ENCODE measurements around the gene SMURF1. TPM values are rescaled to one million over a fixed set of nuclear protein-coding genes. Genes with fewer than 3 reads are reported as not detected.

The SMURF1 gene
- total and polyA plus RNA-seq, 5 experiments from 2014 or later = 0.95 to 29.1 (median 3.2) TPM

DNA sequence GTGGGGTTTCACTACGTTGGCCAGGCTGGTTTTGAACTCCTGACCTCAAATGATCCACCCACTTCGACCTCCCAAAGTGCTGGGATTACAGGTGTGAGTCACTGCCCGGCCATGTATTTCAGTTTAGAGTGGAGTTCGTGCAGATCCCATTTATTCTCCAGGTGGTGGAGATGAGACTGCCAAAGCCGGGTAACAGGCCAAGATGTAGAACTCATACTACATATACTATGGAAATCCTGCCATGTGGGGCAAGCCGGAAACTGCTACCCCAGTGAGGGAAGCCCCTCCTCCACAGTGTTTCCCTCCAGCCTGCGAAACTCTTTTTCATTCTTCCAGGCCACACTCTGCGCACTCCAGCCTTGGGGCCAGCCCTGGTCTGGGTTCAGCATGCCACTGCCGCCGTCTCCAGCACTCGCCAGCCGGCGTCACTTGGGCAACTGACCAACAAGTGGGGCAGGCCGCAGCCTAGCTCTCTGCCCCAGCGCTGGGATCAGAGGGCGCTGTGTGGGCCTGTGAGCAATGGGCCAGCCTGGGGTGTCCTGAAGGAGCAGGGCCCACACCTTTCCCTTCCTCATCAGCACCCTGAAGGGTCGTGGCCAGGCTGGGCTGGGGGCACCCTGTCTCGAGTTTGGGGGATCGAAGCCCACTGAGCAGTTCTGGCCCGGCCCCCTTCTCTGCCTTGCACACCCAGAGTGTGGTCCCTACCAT is 143.6 kb downstream of the SMURF1 start:
- Mint-ChIP-seq H3K9me3 (no peaks in the 10 kb centered on the region), H3K27ac (peak overlapping the region in 8 of 10 donors; percentile 33 to 83 (median 66)), H3K4me3 (peak overlapping the region in 3 of 10 donors; percentile 47 to 66 (median 62)), H3K27me3 (no peaks in the 10 kb centered on the region), H3K36me3 (peaks cover 4 to 76% (median 13%) of the 10 kb centered on the region in 3 donors), H3K4me1 (peaks cover 15 to 27% (median 22%) of the 10 kb centered on the region in 4 donors)
- no peak for DNase-seq
- POLR2A ChIA-PET = interaction anchor here (1.0 kb wide), 1 partner anchor 11 kb away, joined by 3 read pairs; no protein-coding TSS in a partner anchor
- ATAC-seq = no peak

DNA sequence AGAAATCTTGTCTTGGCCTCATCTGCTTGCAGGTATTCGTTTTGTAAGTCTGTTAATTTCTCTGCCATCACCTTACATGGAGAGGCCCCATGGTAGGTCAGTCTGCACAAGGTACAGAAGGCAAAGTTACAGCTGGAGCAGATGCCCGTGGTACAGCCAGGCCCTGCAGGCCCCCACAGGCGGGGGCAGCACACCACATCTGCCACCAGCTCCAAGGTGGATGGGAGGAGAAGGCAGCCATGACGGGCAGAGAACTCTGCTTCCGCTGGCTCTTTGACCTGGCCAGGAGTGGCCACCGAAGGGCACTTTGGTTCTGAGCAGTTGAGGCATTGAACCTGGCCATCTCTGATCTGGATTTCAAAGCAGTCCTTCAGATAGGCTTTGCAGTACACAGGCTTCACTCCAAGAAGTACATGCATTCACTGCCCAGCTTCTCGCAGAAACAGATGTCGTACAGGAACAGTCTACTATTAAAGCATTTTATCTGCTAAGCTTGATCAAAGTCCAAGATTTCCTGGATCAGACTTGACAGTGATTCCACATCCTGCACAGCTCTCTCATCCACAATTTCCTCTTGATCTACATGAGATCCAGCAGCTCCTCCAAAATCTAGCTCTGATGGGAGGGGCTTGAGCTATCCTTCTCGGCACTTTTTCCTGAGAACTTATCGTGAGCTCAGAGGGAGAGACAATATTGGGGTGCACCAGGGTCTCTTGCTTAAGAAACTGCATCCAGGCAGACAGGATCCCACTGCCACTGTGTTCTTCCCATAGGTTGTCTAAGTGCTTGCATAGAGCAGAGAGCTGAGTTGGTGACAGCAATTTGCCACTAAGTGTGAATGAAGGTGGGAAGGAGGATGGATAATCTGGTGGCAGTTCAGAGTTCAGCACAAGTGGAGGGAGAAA is 144.8 kb downstream of the SMURF1 start:
- H3K4me3 Mint-ChIP-seq = no peak overlapping the region
- no peaks in the 10 kb centered on the region for H3K9me3 Mint-ChIP-seq
- ATAC-seq = no peak
- DNase-seq = no peak
- peaks cover 15 to 32% (median 23%) of the 10 kb centered on the region in 4 donors for H3K4me1 Mint-ChIP-seq
- H3K36me3 Mint-ChIP-seq = peaks cover 4 to 73% (median 8%) of the 10 kb centered on the region in 3 donors
- H3K27ac Mint-ChIP-seq = peak overlapping the region in 4 of 10 donors; percentile 4 to 72 (median 30)
- POLR2A ChIA-PET = no interaction called here
- H3K27me3 Mint-ChIP-seq = no peaks in the 10 kb centered on the region

- Mint-ChIP-seq H3K27me3 (no peaks in the 10 kb centered on the region), H3K27ac (no peak overlapping the region), H3K4me3 (no peak overlapping the region), H3K36me3 (peaks cover 4 to 72% (median 8%) of the 10 kb centered on the region in 3 donors), H3K9me3 (no peaks in the 10 kb centered on the region), H3K4me1 (peaks cover 15 to 32% (median 23%) of the 10 kb centered on the region in 4 donors)
- POLR2A ChIA-PET = interaction anchor here (0.7 kb wide), 1 partner anchor 233 kb away, joined by 4 read pairs; no protein-coding TSS in a partner anchor
- DNase-seq = no peak
- ATAC-seq = no peak
Observed at GRCh38 chr7:98997846-98998245, 146.1 kb downstream of the SMURF1 start.

DNA sequence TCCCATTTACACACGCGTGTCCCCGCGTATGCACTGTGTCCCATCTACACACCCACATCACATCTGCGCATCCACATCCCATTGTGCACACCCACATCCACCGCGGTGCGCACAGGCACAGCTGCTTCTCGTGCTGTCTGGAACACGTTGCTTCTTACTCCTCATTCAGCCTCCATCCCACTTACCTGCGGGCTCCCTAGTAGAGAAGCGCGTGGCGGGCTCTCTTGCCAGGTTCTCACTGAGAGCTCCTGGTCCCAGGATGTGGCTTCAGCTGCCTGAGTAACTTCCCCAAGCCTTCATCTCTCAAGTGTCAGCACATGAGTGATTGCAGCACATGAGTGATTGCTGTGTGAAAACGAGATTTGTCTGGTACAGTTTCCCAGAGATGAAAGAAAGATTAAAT is 147.8 kb downstream of the SMURF1 start:
- Mint-ChIP-seq H3K9me3 (no peaks in the 10 kb centered on the region), H3K4me1 (peaks cover 12 to 32% (median 20%) of the 10 kb centered on the region in 4 donors), H3K27ac (peak overlapping the region in 7 of 10 donors; percentile 16 to 86 (median 37)), H3K4me3 (no peak overlapping the region), H3K27me3 (no peaks in the 10 kb centered on the region), H3K36me3 (peaks cover 10 to 75% (median 13%) of the 10 kb centered on the region in 3 donors)
- POLR2A ChIA-PET = interaction anchor here (0.5 kb wide), 1 partner anchor 331 kb away, joined by 3 read pairs; no protein-coding TSS in a partner anchor
- no peak for ATAC-seq
- DNase-seq = no peak

DNA sequence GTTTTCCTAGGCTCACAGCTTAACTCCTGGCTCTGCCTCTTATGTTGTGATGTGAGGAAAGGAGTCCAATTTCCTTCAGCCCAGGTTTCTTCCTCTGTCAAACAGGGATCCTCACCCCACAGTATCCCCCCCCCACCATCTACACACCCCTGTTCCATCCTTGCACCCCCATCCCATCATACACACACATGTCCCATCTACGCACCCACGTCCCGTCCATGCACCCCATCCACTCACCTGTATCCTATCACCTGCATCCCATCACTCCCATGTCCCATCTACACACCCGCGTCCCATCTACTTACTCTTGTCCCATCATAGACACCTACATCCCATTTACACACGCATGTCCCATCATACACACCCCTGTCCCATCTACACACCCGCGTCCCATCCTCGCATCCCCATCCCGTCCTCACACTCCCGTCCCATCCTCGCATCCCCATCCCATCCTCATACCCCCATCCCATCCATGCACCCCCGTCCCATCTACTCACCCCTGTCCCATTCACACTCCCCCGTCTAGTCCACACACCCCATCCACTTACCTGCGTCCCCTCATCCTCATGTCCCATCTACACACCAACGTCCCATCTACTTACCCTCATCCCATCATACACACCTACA is 148.3 kb downstream of the SMURF1 start:
- H3K4me3 Mint-ChIP-seq = peak overlapping the region in 1 of 10 donors; percentile 30
- no peaks in the 10 kb centered on the region for H3K27me3 Mint-ChIP-seq
- H3K9me3 Mint-ChIP-seq = no peaks in the 10 kb centered on the region
- DNase-seq = no peak
- H3K4me1 Mint-ChIP-seq = peaks cover 8 to 27% (median 14%) of the 10 kb centered on the region in 4 donors
- H3K27ac Mint-ChIP-seq = peak overlapping the region in 6 of 10 donors; percentile 16 to 91 (median 73)
- H3K36me3 Mint-ChIP-seq = peaks cover 7 to 74% (median 10%) of the 10 kb centered on the region in 3 donors
- ATAC-seq = no peak
- POLR2A ChIA-PET = no interaction called here

DNA sequence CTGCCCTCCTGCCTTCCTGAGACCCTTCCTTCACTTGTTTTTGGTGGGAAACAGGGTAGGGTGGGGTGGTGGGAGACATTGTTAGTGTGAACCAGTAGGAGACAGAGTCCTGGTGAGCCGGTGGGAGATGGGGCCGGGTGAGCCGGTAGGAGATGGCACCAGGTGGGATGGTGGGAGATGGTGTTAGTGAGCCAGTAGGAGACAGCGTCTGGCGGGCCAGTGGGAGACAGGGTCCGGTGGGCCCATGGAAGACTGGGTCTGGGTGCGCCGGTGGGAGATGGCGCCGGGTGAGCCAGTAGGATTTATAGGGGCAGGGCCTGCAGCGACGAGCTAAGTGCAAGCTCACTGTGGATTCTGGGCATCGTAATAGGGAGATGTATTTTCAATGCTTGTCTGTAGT is 148.8 kb downstream of the SMURF1 start:
- no peaks in the 10 kb centered on the region for H3K9me3 Mint-ChIP-seq
- no peaks in the 10 kb centered on the region for H3K27me3 Mint-ChIP-seq
- no peak for ATAC-seq
- H3K36me3 Mint-ChIP-seq = peaks cover 7 to 75% (median 13%) of the 10 kb centered on the region in 3 donors
- POLR2A ChIA-PET = no interaction called here
- peaks cover 8 to 30% (median 13%) of the 10 kb centered on the region in 4 donors for H3K4me1 Mint-ChIP-seq
- no peak overlapping the region for H3K4me3 Mint-ChIP-seq
- H3K27ac Mint-ChIP-seq = peak overlapping the region in 2 of 10 donors; percentile 67 to 86
- DNase-seq = no peak

- Mint-ChIP-seq H3K36me3 (peaks cover 7 to 75% (median 14%) of the 10 kb centered on the region in 3 donors), H3K27ac (peak overlapping the region in 2 of 10 donors; percentile 27 to 37), H3K27me3 (no peaks in the 10 kb centered on the region), H3K4me1 (peaks cover 13 to 33% (median 18%) of the 10 kb centered on the region in 4 donors), H3K4me3 (no peak overlapping the region), H3K9me3 (no peaks in the 10 kb centered on the region)
- no peak for DNase-seq
- ATAC-seq = no peak
- POLR2A ChIA-PET = interaction anchor here (0.9 kb wide), 1 partner anchor 53 kb away, joined by 4 read pairs; no protein-coding TSS in a partner anchor
Observed at GRCh38 chr7:98994046-98994944, 149.6 kb downstream of the SMURF1 start.

- DNase-seq = no peak
- no peak for ATAC-seq
- Mint-ChIP-seq H3K27ac (peak overlapping the region in 1 of 10 donors; percentile 37), H3K36me3 (peaks cover 7 to 73% (median 17%) of the 10 kb centered on the region in 3 donors), H3K4me1 (peaks cover 18 to 43% (median 28%) of the 10 kb centered on the region in 4 donors), H3K4me3 (no peak overlapping the region), H3K9me3 (no peaks in the 10 kb centered on the region), H3K27me3 (no peaks in the 10 kb centered on the region)
- POLR2A ChIA-PET = interaction anchor here (0.9 kb wide), 1 partner anchor 54 kb away, joined by 4 read pairs; no protein-coding TSS in a partner anchor
Observed at GRCh38 chr7:98993024-98993897, 150.6 kb downstream of the SMURF1 start.

GRCh38 chr7:98992076-98992475 is 151.8 kb downstream of the SMURF1 start:
- Mint-ChIP-seq H3K4me1 (peaks cover 26 to 55% (median 39%) of the 10 kb centered on the region in 4 donors), H3K27me3 (no peaks in the 10 kb centered on the region), H3K36me3 (peaks cover 7 to 79% (median 25%) of the 10 kb centered on the region in 3 donors), H3K27ac (peak overlapping the region in 8 of 10 donors; percentile 20 to 81 (median 62)), H3K9me3 (no peaks in the 10 kb centered on the region), H3K4me3 (no peak overlapping the region)
- POLR2A ChIA-PET = interaction anchor here (1.7 kb wide), 1 partner anchor 10 kb away, joined by 3 read pairs; no protein-coding TSS in a partner anchor
- DNase-seq (no peak), ATAC-seq (no peak)

DNA sequence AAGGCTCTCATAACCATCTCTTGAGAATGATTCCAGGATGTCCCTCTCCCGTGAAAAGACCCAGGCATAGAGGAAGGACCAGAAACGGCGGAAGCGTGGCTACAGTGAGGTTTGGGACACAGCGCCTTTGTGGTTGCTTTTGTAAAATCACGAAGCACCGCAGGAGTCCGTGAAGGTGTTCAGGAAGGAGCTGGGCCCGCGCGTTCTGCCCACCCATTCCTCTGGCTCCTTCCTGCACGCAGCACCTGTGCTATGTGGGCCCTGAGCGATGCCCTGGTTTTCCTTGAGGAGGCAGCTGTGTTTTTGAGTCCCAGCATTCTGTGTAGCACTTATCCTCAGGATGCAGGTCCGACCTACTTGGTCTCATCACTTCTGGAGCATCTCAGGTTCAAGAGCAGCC is 152.8 kb downstream of the SMURF1 start:
- H3K27ac Mint-ChIP-seq = peak overlapping the region in 6 of 10 donors; percentile 56 to 82 (median 74)
- POLR2A ChIA-PET = interaction anchor here (1.7 kb wide), 1 partner anchor 11 kb away, joined by 3 read pairs; no protein-coding TSS in a partner anchor
- DNase-seq (no peak), ATAC-seq (no peak)
- H3K4me1 Mint-ChIP-seq = peaks cover 25 to 55% (median 38%) of the 10 kb centered on the region in 4 donors
- H3K27me3 Mint-ChIP-seq = no peaks in the 10 kb centered on the region
- peaks cover 12 to 84% (median 33%) of the 10 kb centered on the region in 3 donors for H3K36me3 Mint-ChIP-seq
- no peak overlapping the region for H3K4me3 Mint-ChIP-seq
- peaks cover 0 to 3% (median 0%) of the 10 kb centered on the region in 9 donors for H3K9me3 Mint-ChIP-seq
